AG04449 (cell line): ENCODE measurements around the gene ATP2B3.

Source experiments
- CTCF ChIA-PET: fragments of 350-600 bp; formaldehyde crosslinking; extraction: SDS; loops from one replicate; lab custom pipeline; 2021; ENCODE audit warnings: antibody characterized with exemption; lab: Yijun Ruan, JAX
- POLR2A ChIA-PET: fragments of 400-600, 350-600 bp; formaldehyde crosslinking; extraction: SDS; loops from one replicate; lab custom pipeline; 2020; ENCODE audit warnings: antibody characterized with exemption, inconsistent platforms; lab: Yijun Ruan, JAX
- DNase-seq: peaks from one replicate; pipeline ENCODE4 v3.0.0-alpha.2; 2010; ENCODE audit warnings: low read depth, low spot score
- H3K4me3 ChIP-seq: 2 replicates; pipeline ENCODE4 v1.5.1; 2011; ENCODE audit warnings: low read depth, mild to moderate bottlenecking, control low read depth, low read length
- TF ChIP-seq, protein P1 (sequence below): IDR thresholded peaks from one replicate; pipeline ENCODE4 v1.5.1; 2011; ENCODE audit warnings: mild to moderate bottlenecking, moderate library complexity, low read length, control low read depth, inconsistent platforms; ENCODE audit not compliant: insufficient read depth; ENCODE audit errors: missing control alignments

Gene ATP2B3

DNA sequence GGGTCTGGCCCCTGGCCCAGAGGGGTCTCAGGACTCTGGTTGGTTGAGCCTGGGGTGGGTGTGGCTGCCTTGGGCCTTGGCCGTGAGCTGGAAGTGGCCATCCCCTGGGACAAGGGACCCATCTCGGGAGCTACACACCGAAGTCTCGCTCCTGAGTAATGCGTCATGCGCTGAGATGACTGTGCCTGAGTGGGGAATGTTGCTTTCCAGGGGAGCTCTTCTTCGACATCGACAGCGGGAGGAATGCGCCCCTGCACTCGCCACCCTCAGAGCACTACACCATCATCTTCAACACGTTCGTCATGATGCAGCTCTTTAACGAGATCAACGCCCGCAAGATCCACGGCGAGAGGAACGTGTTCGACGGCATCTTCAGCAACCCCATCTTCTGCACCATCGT lies 43.0 kb downstream of the ATP2B3 start:
- no peak for DNase-seq
- no peak overlapping the region for H3K4me3 ChIP-seq
- ChIA-PET CTCF (interaction anchor here (1.9 kb wide), 1 partner anchor 107 kb away, joined by 9 read pairs; no protein-coding TSS in a partner anchor), POLR2A (no interaction called here)
- TF ChIP-seq, protein P1, sequence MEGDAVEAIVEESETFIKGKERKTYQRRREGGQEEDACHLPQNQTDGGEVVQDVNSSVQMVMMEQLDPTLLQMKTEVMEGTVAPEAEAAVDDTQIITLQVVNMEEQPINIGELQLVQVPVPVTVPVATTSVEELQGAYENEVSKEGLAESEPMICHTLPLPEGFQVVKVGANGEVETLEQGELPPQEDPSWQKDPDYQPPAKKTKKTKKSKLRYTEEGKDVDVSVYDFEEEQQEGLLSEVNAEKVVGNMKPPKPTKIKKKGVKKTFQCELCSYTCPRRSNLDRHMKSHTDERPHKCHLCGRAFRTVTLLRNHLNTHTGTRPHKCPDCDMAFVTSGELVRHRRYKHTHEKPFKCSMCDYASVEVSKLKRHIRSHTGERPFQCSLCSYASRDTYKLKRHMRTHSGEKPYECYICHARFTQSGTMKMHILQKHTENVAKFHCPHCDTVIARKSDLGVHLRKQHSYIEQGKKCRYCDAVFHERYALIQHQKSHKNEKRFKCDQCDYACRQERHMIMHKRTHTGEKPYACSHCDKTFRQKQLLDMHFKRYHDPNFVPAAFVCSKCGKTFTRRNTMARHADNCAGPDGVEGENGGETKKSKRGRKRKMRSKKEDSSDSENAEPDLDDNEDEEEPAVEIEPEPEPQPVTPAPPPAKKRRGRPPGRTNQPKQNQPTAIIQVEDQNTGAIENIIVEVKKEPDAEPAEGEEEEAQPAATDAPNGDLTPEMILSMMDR, result no peak

DNA sequence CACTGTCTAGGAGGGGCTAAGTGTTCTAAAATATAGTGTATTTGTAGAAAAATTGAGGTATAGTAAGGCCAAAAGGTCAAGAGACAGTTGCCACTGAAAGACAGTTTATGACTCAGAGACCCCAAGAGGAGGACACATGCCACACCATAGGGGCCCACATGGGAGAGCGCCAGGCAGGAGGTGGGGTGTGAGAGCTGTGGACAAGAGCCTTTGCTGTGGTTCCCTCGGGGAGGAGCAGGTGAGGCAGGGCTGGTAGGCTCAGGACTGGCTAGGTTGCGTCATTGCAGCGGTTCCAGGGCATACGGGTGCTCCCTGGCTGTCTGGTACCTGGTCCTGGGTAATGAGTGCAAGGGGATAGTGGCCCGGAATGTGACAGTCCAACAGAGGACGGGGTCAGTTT lies 43.9 kb downstream of the ATP2B3 start:
- ChIA-PET CTCF (interaction anchor here (1.1 to 1.4 kb wide), 2 partner anchors 21 to 22 kb away, joined by 3 read pairs; no protein-coding TSS in a partner anchor), POLR2A (no interaction called here)
- TF ChIP-seq, protein P1, result no peak
- no peak for DNase-seq
- H3K4me3 ChIP-seq, result no peak overlapping the region

DNA sequence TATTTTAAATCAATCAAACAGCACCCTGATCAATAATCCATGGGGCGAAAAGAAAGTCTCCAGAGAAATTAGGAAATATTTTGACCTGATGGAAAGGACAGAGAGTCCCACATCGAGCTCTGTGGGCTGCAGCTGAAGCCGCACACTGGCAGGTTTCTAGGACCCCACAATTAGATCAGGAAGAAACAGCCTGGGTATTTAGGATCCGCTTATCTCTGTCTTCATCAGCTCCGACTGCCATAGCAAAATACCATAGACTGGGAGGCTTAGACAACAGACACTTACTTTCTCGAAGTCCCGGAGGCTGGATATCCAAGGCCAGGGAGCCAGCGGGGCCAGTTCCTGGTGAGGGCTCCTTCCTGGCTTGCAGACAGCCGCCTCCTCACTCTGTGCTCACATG lies 45.1 kb downstream of the ATP2B3 start:
- DNase-seq, result no peak
- no peak overlapping the region for H3K4me3 ChIP-seq
- ChIA-PET POLR2A (no interaction called here), CTCF (interaction anchor here (1.1 to 3.5 kb wide), 3 partner anchors 8 to 23 kb away, joined by 3 to 17 read pairs (median 3); no protein-coding TSS in a partner anchor)
- TF ChIP-seq, protein P1, result no peak

DNA sequence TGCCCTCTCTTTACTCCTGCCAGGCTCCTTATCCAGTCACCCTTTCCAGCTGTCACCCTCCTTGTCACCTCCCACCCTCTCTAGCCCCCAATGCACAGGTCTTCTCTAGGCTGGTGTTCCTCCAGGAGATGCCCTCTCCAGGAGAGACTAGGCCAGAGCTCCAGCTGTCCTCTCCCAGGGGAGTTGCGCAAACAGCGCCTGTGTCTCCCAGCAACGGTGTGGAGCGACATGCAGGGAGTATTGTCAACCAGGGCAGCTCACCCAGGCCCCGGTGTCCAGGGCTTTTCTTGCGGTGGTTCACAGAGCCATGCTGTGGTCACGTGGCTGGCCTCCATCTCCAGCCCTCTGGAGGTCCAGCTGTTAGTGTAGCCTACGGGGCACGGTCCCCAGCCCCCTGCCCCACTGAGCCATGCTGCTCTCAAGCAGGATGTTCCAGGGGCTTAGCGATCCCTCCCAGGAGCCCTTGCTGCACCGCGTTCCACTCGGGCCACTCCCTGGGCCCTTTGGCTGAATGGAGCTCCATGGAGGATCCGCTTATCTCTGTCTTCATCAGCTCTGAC lies 46.7 kb downstream of the ATP2B3 start:
- CTCF ChIA-PET, result interaction anchor here (0.6 to 3.5 kb wide), 5 partner anchors 10 to 144 kb away, joined by 3 to 17 read pairs (median 5); no protein-coding TSS in a partner anchor
- TF ChIP-seq, protein P1, result no peak
- DNase-seq, result no peak
- POLR2A ChIA-PET, result no interaction called here
- no peak overlapping the region for H3K4me3 ChIP-seq

DNA sequence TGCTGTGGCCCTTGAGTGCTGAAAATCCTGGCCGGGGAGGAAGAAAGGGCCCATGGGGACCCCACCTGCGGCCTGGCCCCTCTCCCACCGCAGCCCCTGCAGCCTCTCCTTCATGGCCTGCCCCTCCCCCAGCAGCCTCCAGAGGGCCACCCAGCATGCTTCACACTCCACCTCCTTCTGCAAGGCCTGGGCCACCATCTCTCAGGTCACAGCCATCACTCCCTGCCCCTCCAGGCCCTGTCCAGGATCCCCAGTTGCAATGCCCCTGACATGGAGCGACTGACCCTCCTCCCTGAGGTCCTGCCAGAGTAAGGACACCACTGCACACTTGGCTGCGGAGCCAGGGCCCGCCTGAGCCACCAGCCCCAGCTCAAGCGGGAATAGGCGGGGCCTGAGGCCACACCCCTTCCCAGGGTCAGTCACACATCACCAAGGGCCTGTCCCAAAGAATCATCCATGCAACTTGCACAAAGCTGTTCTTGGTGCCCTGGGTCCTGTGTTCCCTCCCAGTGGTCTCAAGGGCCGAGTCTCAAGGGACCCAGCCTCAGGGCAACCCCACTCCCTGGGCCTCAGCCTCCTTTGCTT lies 48.6 kb downstream of the ATP2B3 start:
- DNase-seq, result no peak
- TF ChIP-seq, protein P1, result no peak
- H3K4me3 ChIP-seq, result no peak overlapping the region
- CTCF ChIA-PET, result interaction anchor here (1.0 to 3.5 kb wide), 2 partner anchors 10 to 12 kb away, joined by 3 to 17 read pairs; no protein-coding TSS in a partner anchor
- POLR2A ChIA-PET, result no interaction called here

DNA sequence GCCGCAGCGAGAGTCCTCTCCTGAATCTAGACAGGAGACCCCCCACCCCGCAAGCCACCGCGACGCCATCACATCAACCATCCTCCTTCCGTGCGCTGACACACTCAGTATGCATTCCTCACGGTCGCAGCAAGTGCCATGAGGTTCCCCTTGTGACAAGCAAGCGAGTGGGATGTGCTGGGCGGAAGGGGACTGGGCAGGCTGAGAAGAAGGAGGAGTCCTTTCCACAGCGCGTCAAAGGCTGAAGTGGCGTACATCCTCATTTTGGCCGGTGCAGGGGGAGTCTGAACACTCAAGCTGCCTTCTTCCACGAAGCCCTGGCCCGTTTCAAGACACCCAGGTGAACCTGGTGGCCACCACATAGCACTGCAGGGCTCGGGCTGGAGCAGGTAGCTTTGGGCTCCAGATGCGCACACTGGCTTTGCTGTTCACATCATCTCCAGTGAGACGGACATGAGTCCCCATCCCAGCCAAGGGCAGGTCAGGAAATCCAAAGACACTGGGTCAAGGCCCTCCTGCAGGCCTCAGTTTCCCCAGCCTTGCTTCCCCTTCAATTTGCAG lies 51.1 kb downstream of the ATP2B3 start:
- CTCF ChIA-PET, result interaction anchor here (1.3 kb wide), 1 partner anchor 98 kb away, joined by 4 read pairs; no protein-coding TSS in a partner anchor

More for the DNA sequence above, 51.1 kb downstream of the ATP2B3 start:
- POLR2A ChIA-PET, result no interaction called here
- H3K4me3 ChIP-seq, result no peak overlapping the region
- TF ChIP-seq, protein P1, result no peak
- no peak for DNase-seq
